ENCODE results near the gene SH2D5.
A peak's percentile ranks its signal among the peaks of the same experiment; 100 is the strongest.

Gene SH2D5

DNA sequence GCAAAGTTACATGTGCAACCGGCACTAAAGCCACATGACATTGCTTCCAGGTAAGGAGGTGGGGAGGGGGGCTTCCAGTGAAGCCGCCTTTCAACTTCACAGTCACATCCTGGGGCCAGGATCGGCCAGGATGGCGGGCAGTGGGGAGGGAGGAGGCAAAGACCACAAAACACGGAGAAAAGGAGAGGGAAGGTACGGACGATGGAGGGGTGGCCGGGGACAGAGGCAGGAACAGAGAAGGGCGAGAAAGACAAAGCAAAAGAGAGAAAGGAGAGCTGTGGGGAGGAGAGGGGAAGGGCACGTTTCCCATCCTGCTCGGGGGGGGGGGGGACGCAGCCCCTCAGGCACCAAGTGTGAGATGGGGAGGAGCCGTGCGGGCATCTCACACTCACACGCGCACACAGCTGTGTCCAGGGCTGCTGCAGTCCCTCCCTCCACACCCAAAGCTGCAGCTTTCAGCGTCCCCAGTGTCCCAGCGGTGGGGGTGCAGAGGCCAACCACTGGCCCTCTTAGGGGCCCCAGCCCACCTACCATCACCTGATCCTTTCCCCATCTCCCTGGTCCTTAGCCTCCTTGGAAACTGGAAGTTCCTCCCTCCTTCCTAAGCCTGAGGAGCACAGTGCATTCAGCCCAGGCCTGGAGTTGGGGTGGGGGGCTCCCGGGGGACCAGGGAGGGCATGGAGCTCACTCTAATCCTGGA, 2.4 kb downstream of the SH2D5 start:
- peak; percentile 18 for DNase-seq (ENCODE audit: low spot score)
- TF ChIP-seq, protein P1, sequence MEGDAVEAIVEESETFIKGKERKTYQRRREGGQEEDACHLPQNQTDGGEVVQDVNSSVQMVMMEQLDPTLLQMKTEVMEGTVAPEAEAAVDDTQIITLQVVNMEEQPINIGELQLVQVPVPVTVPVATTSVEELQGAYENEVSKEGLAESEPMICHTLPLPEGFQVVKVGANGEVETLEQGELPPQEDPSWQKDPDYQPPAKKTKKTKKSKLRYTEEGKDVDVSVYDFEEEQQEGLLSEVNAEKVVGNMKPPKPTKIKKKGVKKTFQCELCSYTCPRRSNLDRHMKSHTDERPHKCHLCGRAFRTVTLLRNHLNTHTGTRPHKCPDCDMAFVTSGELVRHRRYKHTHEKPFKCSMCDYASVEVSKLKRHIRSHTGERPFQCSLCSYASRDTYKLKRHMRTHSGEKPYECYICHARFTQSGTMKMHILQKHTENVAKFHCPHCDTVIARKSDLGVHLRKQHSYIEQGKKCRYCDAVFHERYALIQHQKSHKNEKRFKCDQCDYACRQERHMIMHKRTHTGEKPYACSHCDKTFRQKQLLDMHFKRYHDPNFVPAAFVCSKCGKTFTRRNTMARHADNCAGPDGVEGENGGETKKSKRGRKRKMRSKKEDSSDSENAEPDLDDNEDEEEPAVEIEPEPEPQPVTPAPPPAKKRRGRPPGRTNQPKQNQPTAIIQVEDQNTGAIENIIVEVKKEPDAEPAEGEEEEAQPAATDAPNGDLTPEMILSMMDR (IDR thresholded peaks at IDR 0.05; ENCODE audit: extremely low read depth, insufficient read depth, missing control alignments) = no peak
- in situ Hi-C loops (cut with MboI; ENCODE audit: low pct_unique_long_range_greater_than_20kb, low sequenced_read_pairs, unreplicated experiment) = no loop called here

DNA sequence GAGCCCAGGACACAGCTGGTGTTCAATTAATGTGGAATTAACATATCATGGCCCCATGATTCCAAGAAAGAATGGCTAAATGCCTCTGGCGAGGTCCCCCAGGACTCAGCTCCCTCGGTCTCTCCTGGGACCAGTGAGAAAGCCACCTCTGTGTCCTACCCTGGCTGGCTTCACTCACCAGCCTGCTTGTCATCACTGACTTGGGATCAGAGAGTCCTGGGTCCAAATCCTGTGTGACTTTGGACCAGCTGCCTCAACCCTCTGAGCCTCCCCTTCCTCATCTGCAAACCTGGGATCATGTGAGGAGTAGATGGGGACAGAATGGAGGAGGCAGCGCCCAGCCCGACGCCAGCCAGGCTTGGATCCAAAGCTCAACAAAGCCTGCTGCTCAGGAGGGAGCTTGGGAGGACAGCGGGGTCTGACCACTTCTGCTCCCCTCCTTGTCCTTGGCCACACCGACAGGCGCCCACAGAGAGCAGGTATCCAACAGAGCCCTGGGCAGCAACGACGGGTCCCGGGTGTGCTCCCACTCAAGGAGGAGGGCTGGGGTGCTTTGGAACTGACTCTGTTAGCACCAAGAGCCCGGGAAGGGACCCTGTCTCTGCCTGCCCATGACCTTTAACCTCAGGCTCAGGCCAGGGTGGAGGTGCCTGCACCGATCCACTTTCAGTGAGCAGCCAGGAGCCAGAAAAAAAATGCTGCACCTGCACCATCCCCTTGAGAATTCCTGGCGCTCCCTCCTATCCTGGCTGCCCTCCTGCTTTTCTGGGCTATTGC, 3.2 kb downstream of the SH2D5 start:
- TF ChIP-seq, protein P1 (IDR thresholded peaks at IDR 0.05; ENCODE audit: extremely low read depth, insufficient read depth, missing control alignments) = no peak
- no peak for DNase-seq (ENCODE audit: low spot score)
- in situ Hi-C loops (cut with MboI; ENCODE audit: low pct_unique_long_range_greater_than_20kb, low sequenced_read_pairs, unreplicated experiment) = no loop called here

DNA sequence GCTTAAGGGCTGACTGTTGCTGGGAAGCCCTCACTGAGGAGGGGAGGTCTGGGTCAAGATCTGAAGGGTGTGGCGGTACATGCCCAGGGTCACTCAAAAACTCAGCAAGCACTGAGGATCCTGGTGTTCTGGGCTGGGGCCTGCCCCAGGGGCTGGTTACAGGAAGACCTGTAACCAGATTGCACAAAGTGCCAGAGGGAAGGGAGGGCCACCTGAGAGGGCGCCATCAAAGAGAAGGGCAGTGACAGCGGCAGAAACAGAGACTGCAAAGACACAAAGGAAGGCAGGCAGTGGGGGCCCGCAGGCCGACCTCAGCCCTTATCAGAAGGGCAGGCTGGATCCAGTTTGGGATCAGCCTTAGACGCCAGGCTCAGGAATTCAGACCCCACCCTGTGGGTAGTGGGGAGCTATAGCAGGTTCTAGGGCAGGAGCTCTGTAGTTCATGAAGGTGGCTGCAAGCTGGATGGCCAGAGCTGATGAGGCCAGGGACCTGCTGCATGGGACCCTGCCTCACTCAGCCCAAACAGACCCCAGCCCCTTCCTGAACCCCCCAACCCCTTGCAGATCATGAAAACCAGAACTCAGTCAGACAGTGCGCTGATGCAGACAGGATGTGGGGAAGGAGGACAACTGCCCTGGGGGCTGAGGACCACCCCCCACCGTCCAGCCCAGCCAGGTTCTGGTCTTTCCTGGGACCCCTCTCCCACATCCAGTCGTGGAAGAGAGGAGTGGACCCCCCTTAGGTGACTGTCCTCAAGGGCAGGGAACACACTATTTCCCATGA, 3.9 kb downstream of the SH2D5 start:
- TF ChIP-seq, protein P1 (IDR thresholded peaks at IDR 0.05; ENCODE audit: extremely low read depth, insufficient read depth, missing control alignments) = no peak
- no peak for DNase-seq (ENCODE audit: low spot score)
- in situ Hi-C loops (cut with MboI; ENCODE audit: low pct_unique_long_range_greater_than_20kb, low sequenced_read_pairs, unreplicated experiment) = no loop called here

DNA sequence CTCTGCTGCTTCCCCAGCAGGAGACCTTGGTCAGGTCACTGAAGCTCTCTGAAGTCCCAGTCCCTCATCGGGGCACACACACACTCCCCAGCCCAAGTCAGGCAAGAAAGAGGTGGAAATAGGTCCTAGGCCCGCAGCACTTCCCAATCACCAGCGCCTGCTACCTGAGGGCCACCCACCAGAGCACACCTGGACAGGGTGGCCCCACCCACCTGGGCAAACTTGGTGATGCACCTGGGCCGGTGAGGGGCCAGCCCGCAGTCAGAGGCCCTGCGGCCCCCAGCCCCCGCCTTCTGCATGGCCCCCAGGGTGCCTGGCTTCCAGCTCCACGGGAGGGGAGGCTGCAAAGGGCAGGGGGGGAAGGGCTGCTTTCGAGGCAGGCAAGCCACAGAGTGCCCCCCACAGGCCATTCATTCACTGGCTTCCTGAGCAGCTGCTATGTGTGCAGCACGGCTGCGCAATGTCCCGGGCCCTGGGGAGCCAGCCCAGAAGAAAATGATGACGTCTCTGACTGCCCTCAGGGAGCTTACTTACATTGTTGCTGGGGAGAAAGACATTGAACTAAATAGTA, 4.7 kb downstream of the SH2D5 start:
- in situ Hi-C loops (cut with MboI; ENCODE audit: low pct_unique_long_range_greater_than_20kb, low sequenced_read_pairs, unreplicated experiment) = no loop called here
- no peak for DNase-seq (ENCODE audit: low spot score)
- TF ChIP-seq, protein P1 (IDR thresholded peaks at IDR 0.05; ENCODE audit: extremely low read depth, insufficient read depth, missing control alignments) = peak; percentile 34

DNA sequence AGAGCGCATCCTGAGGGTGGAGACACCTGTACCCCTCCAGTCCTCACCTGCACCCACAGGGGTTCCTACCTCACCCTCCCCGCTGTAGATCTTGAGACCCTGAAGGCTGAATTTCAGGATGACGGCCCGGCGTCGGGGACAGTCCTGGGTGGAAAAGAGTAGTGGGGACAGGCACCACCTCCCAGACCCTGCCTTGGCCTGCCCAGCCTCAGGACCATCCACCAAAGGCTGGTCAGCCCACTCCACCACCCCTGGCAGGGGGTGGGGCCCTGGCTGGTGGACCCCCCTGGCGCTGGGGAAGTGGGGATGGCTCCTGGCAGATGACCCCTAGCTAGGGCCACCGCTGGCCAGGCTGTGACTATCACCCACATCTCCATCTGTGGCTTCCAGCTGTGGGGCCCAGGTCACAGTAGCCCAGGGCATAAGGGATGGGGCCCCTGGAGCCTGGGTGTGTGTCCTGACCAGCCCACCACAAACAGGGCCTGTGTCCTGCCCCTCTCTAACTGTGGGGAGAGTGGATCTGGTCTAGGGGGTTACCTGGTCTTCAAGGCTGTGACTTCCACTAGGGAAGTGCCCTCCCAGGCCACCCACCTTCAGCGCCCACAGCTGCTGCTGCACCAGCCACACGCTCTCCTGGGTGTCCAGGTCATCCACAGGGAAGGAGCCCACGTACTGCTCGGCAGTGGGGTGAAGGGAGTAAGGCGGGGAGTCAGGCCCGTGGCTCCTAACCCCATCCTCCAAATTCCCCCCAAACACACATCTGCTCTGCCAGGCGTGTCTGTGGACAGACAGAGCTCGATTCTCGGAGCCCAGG, 5.4 kb downstream of the SH2D5 start:
- TF ChIP-seq, protein P1 (IDR thresholded peaks at IDR 0.05; ENCODE audit: extremely low read depth, insufficient read depth, missing control alignments) = no peak
- no peak for DNase-seq (ENCODE audit: low spot score)
- in situ Hi-C loops (cut with MboI; ENCODE audit: low pct_unique_long_range_greater_than_20kb, low sequenced_read_pairs, unreplicated experiment) = no loop called here

Data from GM13977 (cell line).